ENCODE data around the gene FGD2. TPM values are rescaled to one million over a fixed set of nuclear protein-coding genes. Genes with fewer than 3 reads are reported as not detected.
"Not testable (repeated sequence)": the region's sequence is repeated elsewhere in the genome, so short reads cannot be mapped to it uniquely, and the experiment has no call there.

The FGD2 gene
- total RNA-seq, 4 donors from 2014 or later, result 0.39 to 6.2 (median 5.0) TPM

GRCh38 chr6:37041521-37041920 lies 36.1 kb downstream of the FGD2 start:
- no peaks in the 10 kb centered on the region for H3K27me3 ChIP-seq
- in situ Hi-C loops (cut with MboI; ENCODE audit: low sequenced_read_pairs in 4 of 4) (no loop called here), intact Hi-C loops (cut with DNase I; ENCODE audit: low total_unique reads) (no loop called here)
- no peaks in the 10 kb centered on the region for H3K9me3 ChIP-seq
- TF ChIP-seq POLR2A (IDR thresholded peaks at IDR 0.05) (no peak), CTCF (IDR thresholded peaks at IDR 0.05 in 4 of 5, conservative IDR thresholded peaks at IDR 0.05 in 1 of 5) (no peak)
- ATAC-seq (no peak), DNase-seq (no peak)
- no peak overlapping the region for H3K4me3 ChIP-seq
- no peak overlapping the region for H3K27ac ChIP-seq
- H3K36me3 ChIP-seq, result no peaks in the 10 kb centered on the region
- H3K4me1 ChIP-seq, result peaks cover 0 to 4% of the 10 kb centered on the region in 2 donors

- TF ChIP-seq POLR2A (IDR thresholded peaks at IDR 0.05) (no peak), CTCF (IDR thresholded peaks at IDR 0.05 in 4 of 5, conservative IDR thresholded peaks at IDR 0.05 in 1 of 5) (no peak)
- no peaks in the 10 kb centered on the region for H3K9me3 ChIP-seq
- no peaks in the 10 kb centered on the region for H3K27me3 ChIP-seq
- no peaks in the 10 kb centered on the region for H3K36me3 ChIP-seq
- ATAC-seq (no peak), DNase-seq (no peak)
- in situ Hi-C loops (cut with MboI; ENCODE audit: low sequenced_read_pairs in 4 of 4), result no loop called here
- H3K27ac ChIP-seq, result no peak overlapping the region
- intact Hi-C loops (cut with DNase I; ENCODE audit: low total_unique reads), result no loop called here
- H3K4me3 ChIP-seq, result no peak overlapping the region
- peaks cover 0 to 4% of the 10 kb centered on the region in 2 donors for H3K4me1 ChIP-seq
These were observed 36.7 kb downstream of the FGD2 start for GRCh38 chr6:37042150-37042549.

DNA sequence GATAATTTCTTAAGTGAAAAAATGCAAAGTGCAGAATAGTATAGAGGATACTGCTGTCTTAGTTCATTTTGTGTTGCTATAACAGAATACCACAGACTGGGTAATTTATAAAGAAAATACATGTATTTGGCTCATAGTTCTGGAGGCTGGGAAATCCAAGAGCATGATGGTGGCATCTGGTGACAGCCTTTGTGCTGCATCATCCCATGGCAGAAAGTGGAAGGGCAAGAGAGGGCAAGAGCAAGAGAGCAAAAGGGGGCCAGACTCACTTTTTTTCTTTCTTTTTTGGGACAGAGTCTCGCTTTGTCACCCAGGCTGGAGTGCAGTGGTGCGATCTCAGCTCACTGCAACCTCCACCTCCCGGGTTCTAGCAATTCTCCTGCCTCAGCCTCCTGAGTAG lies 37.6 kb downstream of the FGD2 start:
- ATAC-seq; H3K4me3 ChIP-seq; in situ Hi-C loops (cut with MboI; ENCODE audit: low sequenced_read_pairs in 4 of 4): not testable (repeated sequence)

DNA sequence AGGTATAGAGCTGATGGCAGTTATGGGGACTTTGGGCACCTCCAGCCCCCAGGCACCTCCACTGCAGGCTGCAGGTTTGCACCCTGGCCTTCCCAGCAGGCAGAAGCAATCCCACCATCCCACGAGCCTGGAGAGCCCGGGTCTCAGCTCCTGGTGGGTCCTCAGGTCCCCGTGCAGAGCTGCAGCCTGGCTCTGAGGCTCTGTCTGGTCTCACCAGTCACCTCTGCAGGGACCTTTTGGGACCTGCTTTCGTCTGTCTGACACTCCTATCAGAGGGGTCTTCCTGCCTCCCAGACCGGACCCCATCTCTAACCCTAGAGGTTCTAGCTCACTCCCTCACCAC lies 41.9 kb downstream of the FGD2 start:
- Histone ChIP-seq H3K9me3 (no peaks in the 10 kb centered on the region), H3K36me3 (no peaks in the 10 kb centered on the region), H3K27ac (no peak overlapping the region), H3K27me3 (no peaks in the 10 kb centered on the region), H3K4me1 (peaks cover 6 to 10% of the 10 kb centered on the region in 2 donors), H3K4me3 (no peak overlapping the region)
- TF ChIP-seq POLR2A (IDR thresholded peaks at IDR 0.05), result no peak
- TF ChIP-seq CTCF (IDR thresholded peaks at IDR 0.05 in 4 of 5, conservative IDR thresholded peaks at IDR 0.05 in 1 of 5), result no peak
- ATAC-seq (no peak), DNase-seq (no peak)
- intact Hi-C loops (cut with DNase I; ENCODE audit: low total_unique reads), result no loop called here
- in situ Hi-C loops (cut with MboI; ENCODE audit: low sequenced_read_pairs in 4 of 4), result no loop called here

More for the DNA sequence above, 37.6 kb downstream of the FGD2 start:
- H3K27ac ChIP-seq; intact Hi-C loops (cut with DNase I; ENCODE audit: low total_unique reads); H3K9me3 ChIP-seq; H3K36me3 ChIP-seq; DNase-seq; H3K27me3 ChIP-seq; H3K4me1 ChIP-seq: not testable (repeated sequence)

DNA sequence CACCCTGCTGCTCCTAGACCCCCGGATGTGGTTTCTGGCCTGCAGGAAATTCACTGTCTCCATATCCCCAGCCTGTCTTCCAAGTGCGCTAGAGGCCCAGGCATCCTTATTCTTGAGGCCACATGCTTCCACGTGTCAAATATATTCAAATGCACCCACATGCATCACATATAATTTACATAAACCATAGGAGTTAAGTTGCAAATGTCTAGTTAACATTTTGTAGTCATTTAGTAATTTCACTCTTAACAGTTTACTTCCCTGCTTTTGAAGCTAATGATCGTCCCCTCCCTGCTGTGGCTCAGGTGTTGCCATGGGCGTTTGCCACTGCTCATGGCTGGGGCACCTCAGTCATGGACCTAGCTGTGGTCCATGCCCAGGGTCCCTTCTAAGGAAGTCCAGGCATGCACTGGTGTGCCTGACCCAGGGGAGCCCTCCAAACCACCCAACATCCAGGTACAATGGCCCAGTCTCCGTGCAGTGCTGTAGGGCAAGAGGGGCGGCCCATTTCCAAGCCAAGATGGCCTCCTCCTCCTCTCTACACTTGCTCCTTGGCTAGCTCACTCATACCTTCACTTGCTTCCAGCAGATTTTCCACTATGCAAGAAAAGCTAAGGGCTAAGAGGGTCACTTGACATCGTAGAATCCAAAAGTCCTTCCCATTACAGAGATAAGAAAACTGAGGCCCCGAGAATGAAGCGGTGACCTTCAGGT lies 42.4 kb downstream of the FGD2 start:
- Histone ChIP-seq H3K9me3 (no peaks in the 10 kb centered on the region), H3K27me3 (no peaks in the 10 kb centered on the region), H3K27ac (no peak overlapping the region), H3K36me3 (no peaks in the 10 kb centered on the region), H3K4me1 (peaks cover 6 to 10% of the 10 kb centered on the region in 2 donors), H3K4me3 (no peak overlapping the region)
- no peak for TF ChIP-seq CTCF (IDR thresholded peaks at IDR 0.05 in 4 of 5, conservative IDR thresholded peaks at IDR 0.05 in 1 of 5)
- TF ChIP-seq POLR2A (IDR thresholded peaks at IDR 0.05), result no peak
- intact Hi-C loops (cut with DNase I; ENCODE audit: low total_unique reads), result no loop called here
- DNase-seq (no peak), ATAC-seq (no peak)
- in situ Hi-C loops (cut with MboI; ENCODE audit: low sequenced_read_pairs in 4 of 4), result no loop called here

All from gastrocnemius medialis (tissue), 4 donors.